Ishikawa (cell line): ENCODE results near the gene SLC25A18.

Source experiments
- CEBPB ChIP-seq: IDR thresholded peaks from 2 replicates; pipeline ENCODE4 v1.6.1; 2012
- CREB1 ChIP-seq: IDR thresholded peaks from 2 replicates; pipeline ENCODE4 v1.6.1; 2012; ENCODE audit warnings: low read depth
- EGR1 ChIP-seq: IDR thresholded peaks from 2 replicates; pipeline ENCODE4 v1.6.1; 2012
- EP300 ChIP-seq: IDR thresholded peaks from 2 replicates; pipeline ENCODE4 v1.6.1; 2012; ENCODE audit warnings: borderline replicate concordance
- FOXM1 ChIP-seq: IDR thresholded peaks from 2 replicates; pipeline ENCODE4 v1.6.1; 2012; ENCODE audit warnings: low read depth, borderline replicate concordance
- MAX ChIP-seq: IDR thresholded peaks from 2 replicates; pipeline ENCODE4 v1.6.1; 2012
- NFIC ChIP-seq: IDR thresholded peaks from 2 replicates; pipeline ENCODE4 v1.6.1; 2012
- RAD21 ChIP-seq: IDR thresholded peaks from 2 replicates; pipeline ENCODE4 v1.6.1; 2012; ENCODE audit warnings: low read depth
- REST ChIP-seq: IDR thresholded peaks from 2 replicates; pipeline ENCODE4 v1.6.1; 2012; ENCODE audit warnings: low read depth, mild to moderate bottlenecking
- TAF1 ChIP-seq: IDR thresholded peaks from 2 replicates; pipeline ENCODE4 v1.6.1; 2012; ENCODE audit warnings: low read depth, mild to moderate bottlenecking
- TCF12 ChIP-seq: IDR thresholded peaks from 2 replicates; pipeline ENCODE4 v1.6.1; 2012; ENCODE audit warnings: low read depth
- TEAD4 ChIP-seq: IDR thresholded peaks from 2 replicates; pipeline ENCODE4 v1.6.1; 2012
- USF1 ChIP-seq: IDR thresholded peaks from 2 replicates; pipeline ENCODE4 v1.6.1; 2012
- YY1 ChIP-seq: IDR thresholded peaks from 2 replicates; pipeline ENCODE4 v1.6.1; 2012; ENCODE audit warnings: low read depth
- ZBTB7A ChIP-seq: IDR thresholded peaks from 2 replicates; pipeline ENCODE4 v1.6.1; 2012; ENCODE audit warnings: low read depth

The SLC25A18 gene

GRCh38 chr22:17580441-17581031 lies 17.2 kb downstream of the SLC25A18 start:
- no peak for TF ChIP-seq YY1
- no peak for TF ChIP-seq FOXM1
- TF ChIP-seq ZBTB7A = no peak
- TF ChIP-seq USF1 = no peak
- no peak for TF ChIP-seq CEBPB

GRCh38 chr22:17581056-17581455 lies 17.8 kb downstream of the SLC25A18 start:
- no peak for TF ChIP-seq TEAD4
- TF ChIP-seq TAF1 = no peak
- no peak for TF ChIP-seq CEBPB
- TF ChIP-seq TCF12 = no peak
- TF ChIP-seq REST = no peak
- no peak for TF ChIP-seq CREB1
- no peak for TF ChIP-seq EGR1
- no peak for TF ChIP-seq FOXM1
- TF ChIP-seq USF1 = no peak
- TF ChIP-seq EP300 = no peak
- no peak for TF ChIP-seq NFIC
- no peak for TF ChIP-seq ZBTB7A
- no peak for TF ChIP-seq MAX
- TF ChIP-seq RAD21 = no peak
- no peak for TF ChIP-seq YY1

GRCh38 chr22:17581631-17582030 lies 18.3 kb downstream of the SLC25A18 start:
- TF ChIP-seq REST = no peak
- TF ChIP-seq RAD21 = no peak
- TF ChIP-seq ZBTB7A = no peak
- TF ChIP-seq EP300 = no peak
- TF ChIP-seq TCF12 = no peak
- no peak for TF ChIP-seq NFIC

- TF ChIP-seq ZBTB7A (no peak), NFIC (no peak), RAD21 (no peak), TCF12 (no peak), REST (no peak), CREB1 (no peak), YY1 (no peak), MAX (no peak), FOXM1 (no peak), TEAD4 (no peak), CEBPB (no peak), USF1 (no peak), EP300 (no peak), TAF1 (no peak), EGR1 (no peak)
Observed at GRCh38 chr22:17583151-17583550, 19.9 kb downstream of the SLC25A18 start.
